Measurements from ENCODE around the gene ARMC8.
A peak's percentile ranks its signal among the peaks of the same experiment; 100 is the strongest.

The ARMC8 gene

GRCh38 chr3:138184994-138185393, 2.1 kb upstream of the ARMC8 start:
- H3K4me3 ChIP-seq (ENCODE audit: low read depth, low read length) = no peak overlapping the region
- TF ChIP-seq, protein P1, sequence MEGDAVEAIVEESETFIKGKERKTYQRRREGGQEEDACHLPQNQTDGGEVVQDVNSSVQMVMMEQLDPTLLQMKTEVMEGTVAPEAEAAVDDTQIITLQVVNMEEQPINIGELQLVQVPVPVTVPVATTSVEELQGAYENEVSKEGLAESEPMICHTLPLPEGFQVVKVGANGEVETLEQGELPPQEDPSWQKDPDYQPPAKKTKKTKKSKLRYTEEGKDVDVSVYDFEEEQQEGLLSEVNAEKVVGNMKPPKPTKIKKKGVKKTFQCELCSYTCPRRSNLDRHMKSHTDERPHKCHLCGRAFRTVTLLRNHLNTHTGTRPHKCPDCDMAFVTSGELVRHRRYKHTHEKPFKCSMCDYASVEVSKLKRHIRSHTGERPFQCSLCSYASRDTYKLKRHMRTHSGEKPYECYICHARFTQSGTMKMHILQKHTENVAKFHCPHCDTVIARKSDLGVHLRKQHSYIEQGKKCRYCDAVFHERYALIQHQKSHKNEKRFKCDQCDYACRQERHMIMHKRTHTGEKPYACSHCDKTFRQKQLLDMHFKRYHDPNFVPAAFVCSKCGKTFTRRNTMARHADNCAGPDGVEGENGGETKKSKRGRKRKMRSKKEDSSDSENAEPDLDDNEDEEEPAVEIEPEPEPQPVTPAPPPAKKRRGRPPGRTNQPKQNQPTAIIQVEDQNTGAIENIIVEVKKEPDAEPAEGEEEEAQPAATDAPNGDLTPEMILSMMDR (IDR thresholded peaks at IDR 0.05; ENCODE audit: control insufficient read depth, extremely low read depth, insufficient read depth) = no peak
- DNase-seq (ENCODE audit: low read depth) = no peak

GRCh38 chr3:138186221-138186620, 880 bp upstream of the ARMC8 start:
- no peak for DNase-seq (ENCODE audit: low read depth)
- H3K4me3 ChIP-seq (ENCODE audit: low read depth, low read length) = peak overlapping the region; percentile 94
- TF ChIP-seq, protein P1 (IDR thresholded peaks at IDR 0.05; ENCODE audit: control insufficient read depth, extremely low read depth, insufficient read depth) = no peak

DNA sequence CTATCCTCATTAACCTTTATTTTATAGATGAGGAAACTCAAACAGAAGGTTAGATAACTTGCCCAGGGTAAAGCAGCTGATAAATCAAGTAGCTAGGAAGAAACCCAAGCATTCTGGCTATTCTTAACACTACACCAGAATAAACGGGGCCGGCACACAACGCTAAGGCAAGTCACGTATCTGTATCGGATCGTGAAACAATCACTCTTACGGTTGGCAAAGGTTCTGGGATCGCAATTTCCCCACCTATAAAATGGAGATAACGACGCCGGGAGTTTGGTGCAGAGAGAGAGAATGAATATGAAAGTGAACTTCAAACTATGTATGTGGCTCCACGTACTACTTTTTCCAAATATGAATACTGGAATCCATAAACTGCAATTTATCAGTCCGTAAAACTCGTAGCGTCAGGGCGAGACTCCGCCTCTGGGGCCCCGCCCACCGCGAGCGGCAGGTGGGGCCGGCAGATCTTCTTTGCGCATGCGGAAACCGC, 252 bp upstream of the ARMC8 start:
- TF ChIP-seq, protein P1 (IDR thresholded peaks at IDR 0.05; ENCODE audit: control insufficient read depth, extremely low read depth, insufficient read depth) = no peak
- peak overlapping the region; percentile 94 for H3K4me3 ChIP-seq (ENCODE audit: low read depth, low read length)
- DNase-seq (ENCODE audit: low read depth) = no peak

- TF ChIP-seq, protein P1 (IDR thresholded peaks at IDR 0.05; ENCODE audit: control insufficient read depth, extremely low read depth, insufficient read depth) = no peak
- no peak for DNase-seq (ENCODE audit: low read depth)
- H3K4me3 ChIP-seq (ENCODE audit: low read depth, low read length) = peak overlapping the region; percentile 94
These were observed 1.1 kb downstream of the ARMC8 start for GRCh38 chr3:138188013-138188730.

DNA sequence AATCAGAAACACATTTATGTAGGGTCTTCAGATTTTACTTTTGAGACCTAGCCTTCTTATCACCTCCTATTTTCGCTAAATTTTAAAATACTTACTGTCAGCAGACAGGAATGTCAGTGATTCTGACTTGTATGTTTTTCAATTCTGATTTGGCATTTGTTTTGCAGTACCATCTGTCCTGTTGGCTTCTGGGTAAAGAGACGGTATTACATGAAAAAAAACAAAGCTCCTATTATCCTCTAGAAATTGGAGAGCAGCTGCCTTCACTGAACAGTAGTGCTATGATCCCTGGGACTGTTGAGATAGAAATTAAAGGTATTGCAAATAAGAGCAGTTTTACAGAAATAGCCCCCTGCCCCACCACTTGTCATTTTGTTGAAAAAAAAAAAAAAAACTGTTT, 8.4 kb downstream of the ARMC8 start:
- TF ChIP-seq, protein P1 (IDR thresholded peaks at IDR 0.05; ENCODE audit: control insufficient read depth, extremely low read depth, insufficient read depth) = no peak

GRCh38 chr3:138196023-138196422, 8.9 kb downstream of the ARMC8 start:
- TF ChIP-seq, protein P1 (IDR thresholded peaks at IDR 0.05; ENCODE audit: control insufficient read depth, extremely low read depth, insufficient read depth) = no peak
- H3K4me3 ChIP-seq (ENCODE audit: low read depth, low read length) = no peak overlapping the region
- DNase-seq (ENCODE audit: low read depth) = no peak

More for the DNA sequence above, 8.4 kb downstream of the ARMC8 start:
- H3K4me3 ChIP-seq (ENCODE audit: low read depth, low read length) = no peak overlapping the region
- no peak for DNase-seq (ENCODE audit: low read depth)

- H3K4me3 ChIP-seq (ENCODE audit: low read depth, low read length) = no peak overlapping the region
- TF ChIP-seq, protein P1 (IDR thresholded peaks at IDR 0.05; ENCODE audit: control insufficient read depth, extremely low read depth, insufficient read depth) = no peak
- DNase-seq (ENCODE audit: low read depth) = no peak
These were observed 10.0 kb downstream of the ARMC8 start for GRCh38 chr3:138197058-138197457.
